ENCODE measurements around the gene PTPRD. TPM values are rescaled to one million over a fixed set of nuclear protein-coding genes. Genes with fewer than 3 reads are reported as not detected.

The PTPRD gene
- total RNA-seq, 2 experiments from 2014 or later: 0.03 TPM; not detected in 1

GRCh38 chr9:8622222-8622802 is 1990.5 kb downstream of the PTPRD start:
- H3K36me3 ChIP-seq (ENCODE audit: insufficient read depth, low read length): no peaks in the 10 kb centered on the region
- H3K9me2 ChIP-seq (ENCODE audit: insufficient read depth, low read length): no peaks in the 10 kb centered on the region
- TF ChIP-seq EZH2phosphoT487 (IDR thresholded peaks at IDR 0.05; ENCODE audit: borderline replicate concordance, low read depth, low read length) (no peak), CTCF (conservative IDR thresholded peaks at IDR 0.05; ENCODE audit: low read length) (no peak)
- H4K20me1 ChIP-seq (ENCODE audit: insufficient read depth, low read length): no peaks in the 10 kb centered on the region
- BruUV-seq (replicated peaks): no TSS peak
- no peak for DNase-seq (ENCODE audit: low spot score)
- no peak overlapping the region for H3K27ac ChIP-seq (ENCODE audit: low read depth, low read length, poor library complexity, severe bottlenecking)
- ChIA-PET POLR2A (interaction anchor here (0.6 to 1.5 kb wide), 2 partner anchors 12 to 527 kb away, joined by 3 to 5 read pairs; no protein-coding TSS in a partner anchor), CTCF (ENCODE audit: unreplicated experiment) (no interaction called here)
- no peak overlapping the region for H3K4me2 ChIP-seq (ENCODE audit: low read length)
- no peaks in the 10 kb centered on the region; the same call in 1 of the 2 replicates for H3K79me2 ChIP-seq (ENCODE audit: insufficient read depth, low read depth, low read length)
- no peak overlapping the region for H3K4me3 ChIP-seq (ENCODE audit: low read depth, low read length, poor library complexity, severe bottlenecking)
- intact Hi-C loops (cut with micrococcal nuclease; ENCODE audit: unreplicated experiment): no loop called here
- H3K9me3 ChIP-seq (ENCODE audit: low read length): no peaks in the 10 kb centered on the region
- H3K4me1 ChIP-seq (ENCODE audit: insufficient read depth, low read length, poor library complexity, severe bottlenecking): no peaks in the 10 kb centered on the region
- no peak overlapping the region for H2AFZ ChIP-seq (ENCODE audit: low read length)

GRCh38 chr9:8621416-8621815 is 1991.4 kb downstream of the PTPRD start:
- H3K9me3 ChIP-seq (ENCODE audit: low read length): no peaks in the 10 kb centered on the region
- no peak for DNase-seq (ENCODE audit: low spot score)
- no peak overlapping the region for H3K4me3 ChIP-seq (ENCODE audit: low read depth, low read length, poor library complexity, severe bottlenecking)
- H2AFZ ChIP-seq (ENCODE audit: low read length): no peak overlapping the region
- H3K4me1 ChIP-seq (ENCODE audit: insufficient read depth, low read length, poor library complexity, severe bottlenecking): no peaks in the 10 kb centered on the region
- no TSS peak for BruUV-seq (replicated peaks)
- H3K79me2 ChIP-seq (ENCODE audit: insufficient read depth, low read depth, low read length): no peaks in the 10 kb centered on the region; the same call in 1 of the 2 replicates
- TF ChIP-seq CTCF (conservative IDR thresholded peaks at IDR 0.05; ENCODE audit: low read length) (no peak), EZH2phosphoT487 (IDR thresholded peaks at IDR 0.05; ENCODE audit: borderline replicate concordance, low read depth, low read length) (no peak)
- no peak overlapping the region for H3K27ac ChIP-seq (ENCODE audit: low read depth, low read length, poor library complexity, severe bottlenecking)
- H3K9me2 ChIP-seq (ENCODE audit: insufficient read depth, low read length): no peaks in the 10 kb centered on the region
- intact Hi-C loops (cut with micrococcal nuclease; ENCODE audit: unreplicated experiment): no loop called here
- H3K36me3 ChIP-seq (ENCODE audit: insufficient read depth, low read length): no peaks in the 10 kb centered on the region
- H3K4me2 ChIP-seq (ENCODE audit: low read length): no peak overlapping the region
- ChIA-PET POLR2A (interaction anchor here (1.5 kb wide), 1 partner anchor 11 kb away, joined by 5 read pairs; no protein-coding TSS in a partner anchor), CTCF (ENCODE audit: unreplicated experiment) (no interaction called here)
- H4K20me1 ChIP-seq (ENCODE audit: insufficient read depth, low read length): no peaks in the 10 kb centered on the region

GRCh38 chr9:8616414-8616813 is 1996.4 kb downstream of the PTPRD start:
- POLR2A ChIA-PET: interaction anchor here (0.7 to 1.2 kb wide), 3 partner anchors 9 to 461 kb away, joined by 3 to 4 read pairs (median 4); no protein-coding TSS in a partner anchor
- no peaks in the 10 kb centered on the region for H3K9me3 ChIP-seq (ENCODE audit: low read length)
- H3K27ac ChIP-seq (ENCODE audit: low read depth, low read length, poor library complexity, severe bottlenecking): no peak overlapping the region
- H3K4me2 ChIP-seq (ENCODE audit: low read length): no peak overlapping the region
- no TSS peak for BruUV-seq (replicated peaks)
- DNase-seq (ENCODE audit: low spot score): no peak
- CTCF ChIA-PET (ENCODE audit: unreplicated experiment): no interaction called here
- H3K4me1 ChIP-seq (ENCODE audit: insufficient read depth, low read length, poor library complexity, severe bottlenecking): no peaks in the 10 kb centered on the region
- no peaks in the 10 kb centered on the region for H3K79me2 ChIP-seq (ENCODE audit: insufficient read depth, low read depth, low read length)
- H3K4me3 ChIP-seq (ENCODE audit: low read depth, low read length, poor library complexity, severe bottlenecking): no peak overlapping the region
- H2AFZ ChIP-seq (ENCODE audit: low read length): no peak overlapping the region
- no peaks in the 10 kb centered on the region for H3K36me3 ChIP-seq (ENCODE audit: insufficient read depth, low read length)
- H3K9me2 ChIP-seq (ENCODE audit: insufficient read depth, low read length): no peaks in the 10 kb centered on the region
- no peak for TF ChIP-seq EZH2phosphoT487 (IDR thresholded peaks at IDR 0.05; ENCODE audit: borderline replicate concordance, low read depth, low read length)
- TF ChIP-seq CTCF (conservative IDR thresholded peaks at IDR 0.05; ENCODE audit: low read length): no peak
- H4K20me1 ChIP-seq (ENCODE audit: insufficient read depth, low read length): no peaks in the 10 kb centered on the region
- intact Hi-C loops (cut with micrococcal nuclease; ENCODE audit: unreplicated experiment): no loop called here

Measured in OCI-LY7 (cell line).